IPS-20b (cell line): ENCODE results near the gene LPA.
A peak's percentile ranks its signal among the peaks of the same experiment; 100 is the strongest.
"Not testable (repeated sequence)": the region's sequence is repeated elsewhere in the genome, so short reads cannot be mapped to it uniquely, and the experiment has no call there.

Source experiments
- H3K27ac ChIP-seq: one replicate; pipeline ENCODE4 v1.5.1; 2013; ENCODE audit warnings: low read length
- H3K27me3 ChIP-seq: 2 replicates; pipeline ENCODE4 v1.6.1; 2013; ENCODE audit warnings: mild to moderate bottlenecking, low read length, inconsistent platforms; ENCODE audit not compliant: insufficient read depth
- H3K36me3 ChIP-seq: 2 replicates; pipeline ENCODE4 v1.6.1; 2013; ENCODE audit warnings: low read depth, mild to moderate bottlenecking, inconsistent platforms, low read length, moderate library complexity; ENCODE audit not compliant: insufficient read depth
- H3K4me1 ChIP-seq: 2 replicates; pipeline ENCODE4 v1.6.1; 2013; ENCODE audit warnings: mild to moderate bottlenecking, control low read depth, inconsistent platforms, low read length, moderate library complexity; ENCODE audit not compliant: insufficient read depth
- H3K4me3 ChIP-seq: 2 replicates; pipeline ENCODE4 v1.5.1; 2013; ENCODE audit warnings: mild to moderate bottlenecking, low read length, inconsistent platforms
- H3K9ac ChIP-seq: 2 replicates; pipeline ENCODE4 v1.6.1; 2013; ENCODE audit warnings: low read depth, mild to moderate bottlenecking, inconsistent platforms, low read length, moderate library complexity
- H3K9me3 ChIP-seq: 2 replicates; pipeline ENCODE4 v1.6.1; 2013; ENCODE audit warnings: mild to moderate bottlenecking, low read depth, low read length, inconsistent platforms; ENCODE audit not compliant: insufficient read depth

LPA gene

GRCh38 chr6:160532315-160532714, 131.8 kb downstream of the LPA start:
- Histone ChIP-seq H3K4me3 (no peak overlapping the region), H3K9ac (no peak overlapping the region), H3K9me3 (no peaks in the 10 kb centered on the region), H3K27me3 (no peaks in the 10 kb centered on the region), H3K27ac (no peak overlapping the region), H3K36me3 (no peaks in the 10 kb centered on the region), H3K4me1 (no peaks in the 10 kb centered on the region)

GRCh38 chr6:160531826-160532225, 132.2 kb downstream of the LPA start:
- Histone ChIP-seq H3K27me3 (no peaks in the 10 kb centered on the region), H3K9me3 (no peaks in the 10 kb centered on the region), H3K4me1 (no peaks in the 10 kb centered on the region), H3K27ac (no peak overlapping the region), H3K36me3 (no peaks in the 10 kb centered on the region), H3K4me3 (no peak overlapping the region), H3K9ac (no peak overlapping the region)

- not testable (repeated sequence) for H3K27me3 ChIP-seq, H3K4me3 ChIP-seq, H3K9ac ChIP-seq, H3K9me3 ChIP-seq, H3K36me3 ChIP-seq, H3K27ac ChIP-seq, H3K4me1 ChIP-seq
Observed at GRCh38 chr6:160529524-160529923, 134.6 kb downstream of the LPA start.

GRCh38 chr6:160523223-160523622, 140.9 kb downstream of the LPA start:
- H3K4me1 ChIP-seq, result no peaks in the 10 kb centered on the region; the same call in 1 of the 2 replicates
- H3K9ac ChIP-seq, result no peak overlapping the region
- H3K36me3 ChIP-seq, result no peaks in the 10 kb centered on the region
- H3K9me3 ChIP-seq, result no peaks in the 10 kb centered on the region
- no peak overlapping the region for H3K4me3 ChIP-seq
- H3K27ac ChIP-seq, result no peak overlapping the region
- H3K27me3 ChIP-seq, result peaks cover 7% of the 10 kb centered on the region; the same call in 1 of the 2 replicates

GRCh38 chr6:160520043-160520904, 143.8 kb downstream of the LPA start:
- Histone ChIP-seq H3K27me3 (peaks cover 7% of the 10 kb centered on the region; the same call in 1 of the 2 replicates), H3K27ac (no peak overlapping the region), H3K4me3 (peak overlapping the region; percentile 87), H3K36me3 (no peaks in the 10 kb centered on the region), H3K9me3 (no peaks in the 10 kb centered on the region), H3K4me1 (no peaks in the 10 kb centered on the region; the same call in 1 of the 2 replicates), H3K9ac (peak overlapping the region; percentile 88)

- no peak overlapping the region for H3K27ac ChIP-seq
- H3K9ac ChIP-seq, result peak overlapping the region; percentile 88
Observed at GRCh38 chr6:160519603-160520042, 144.5 kb downstream of the LPA start.

GRCh38 chr6:160519133-160519532, 144.9 kb downstream of the LPA start:
- Histone ChIP-seq H3K4me3 (peak overlapping the region; percentile 87), H3K36me3 (no peaks in the 10 kb centered on the region), H3K27ac (no peak overlapping the region)

More at GRCh38 chr6:160519603-160520042, 144.5 kb downstream of the LPA start:
- no peaks in the 10 kb centered on the region for H3K9me3 ChIP-seq
- no peaks in the 10 kb centered on the region; the same call in 1 of the 2 replicates for H3K4me1 ChIP-seq
- peaks cover 7% of the 10 kb centered on the region; the same call in 1 of the 2 replicates for H3K27me3 ChIP-seq
- no peaks in the 10 kb centered on the region for H3K36me3 ChIP-seq
- peak overlapping the region; percentile 87 for H3K4me3 ChIP-seq

GRCh38 chr6:160513836-160514235, 150.2 kb downstream of the LPA start:
- H3K27me3 ChIP-seq, result no peaks in the 10 kb centered on the region
- no peaks in the 10 kb centered on the region for H3K4me1 ChIP-seq
- H3K9me3 ChIP-seq, result no peaks in the 10 kb centered on the region
- no peaks in the 10 kb centered on the region for H3K36me3 ChIP-seq
- no peak overlapping the region for H3K27ac ChIP-seq
- no peak overlapping the region for H3K9ac ChIP-seq
- no peak overlapping the region for H3K4me3 ChIP-seq

More at GRCh38 chr6:160519133-160519532, 144.9 kb downstream of the LPA start:
- Histone ChIP-seq H3K4me1 (no peaks in the 10 kb centered on the region; the same call in 1 of the 2 replicates), H3K27me3 (peaks cover 7% of the 10 kb centered on the region; the same call in 1 of the 2 replicates), H3K9ac (no peak overlapping the region), H3K9me3 (no peaks in the 10 kb centered on the region)

- Histone ChIP-seq H3K9ac (no peak overlapping the region), H3K4me3 (no peak overlapping the region), H3K36me3 (no peaks in the 10 kb centered on the region), H3K4me1 (no peaks in the 10 kb centered on the region), H3K27me3 (no peaks in the 10 kb centered on the region), H3K27ac (no peak overlapping the region), H3K9me3 (no peaks in the 10 kb centered on the region)
Observed at GRCh38 chr6:160510976-160511617, 153.0 kb downstream of the LPA start.

GRCh38 chr6:160510199-160510598, 153.9 kb downstream of the LPA start:
- no peaks in the 10 kb centered on the region for H3K36me3 ChIP-seq
- H3K27ac ChIP-seq, result no peak overlapping the region
- H3K27me3 ChIP-seq, result no peaks in the 10 kb centered on the region
- H3K9ac ChIP-seq, result no peak overlapping the region
- no peak overlapping the region for H3K4me3 ChIP-seq
- H3K4me1 ChIP-seq, result no peaks in the 10 kb centered on the region
- no peaks in the 10 kb centered on the region for H3K9me3 ChIP-seq

- Histone ChIP-seq H3K27ac (no peak overlapping the region), H3K36me3 (no peaks in the 10 kb centered on the region), H3K9me3 (peaks cover 4% of the 10 kb centered on the region; the same call in 1 of the 2 replicates), H3K9ac (no peak overlapping the region), H3K4me3 (no peak overlapping the region), H3K27me3 (no peaks in the 10 kb centered on the region), H3K4me1 (no peaks in the 10 kb centered on the region)
Observed at GRCh38 chr6:160509610-160510009, 154.5 kb downstream of the LPA start.
